HG03342 (cell line): ENCODE data around the gene ZNF385D.
"Not testable (repeated sequence)": the region's sequence is repeated elsewhere in the genome, so short reads cannot be mapped to it uniquely, and the experiment has no call there.

ENCODE experiments used
- ATAC-seq: cut with Tn5 transposase; IDR thresholded peaks from one replicate; pipeline ENCODE4 v1.9.1; 2021; ENCODE audit warnings: mild to moderate bottlenecking, moderate library complexity; ENCODE audit not compliant: unreplicated experiment

The ZNF385D gene

GRCh38 chr3:21392526-21392925 lies 358.5 kb downstream of the ZNF385D start:
- ATAC-seq, result no peak

GRCh38 chr3:21390856-21391255 lies 360.2 kb downstream of the ZNF385D start:
- ATAC-seq, result no peak

DNA sequence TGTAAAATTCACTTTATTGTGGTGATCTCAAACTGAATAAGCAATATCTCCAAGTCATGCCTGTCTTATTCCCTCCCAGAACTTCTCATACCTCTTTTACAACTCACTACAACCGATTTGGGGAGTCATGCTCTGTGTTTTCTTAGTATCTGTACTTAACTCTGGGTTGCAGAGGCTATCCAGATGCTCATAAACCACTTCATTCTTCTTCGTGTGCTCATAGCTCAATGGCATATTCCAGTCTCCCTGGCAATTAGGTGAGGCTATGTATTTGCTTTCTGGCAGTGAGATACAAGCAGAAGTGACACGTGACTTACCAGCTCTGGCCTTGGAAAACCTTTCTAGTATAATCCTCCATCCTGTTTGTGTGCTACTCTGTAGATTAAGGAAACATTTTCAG lies 360.9 kb downstream of the ZNF385D start:
- no peak for ATAC-seq

GRCh38 chr3:21387142-21387826 lies 363.7 kb downstream of the ZNF385D start:
- ATAC-seq, result not testable (repeated sequence)

GRCh38 chr3:21378036-21378435 lies 373.0 kb downstream of the ZNF385D start:
- not testable (repeated sequence) for ATAC-seq

GRCh38 chr3:21377071-21377769 lies 373.8 kb downstream of the ZNF385D start:
- no peak for ATAC-seq

DNA sequence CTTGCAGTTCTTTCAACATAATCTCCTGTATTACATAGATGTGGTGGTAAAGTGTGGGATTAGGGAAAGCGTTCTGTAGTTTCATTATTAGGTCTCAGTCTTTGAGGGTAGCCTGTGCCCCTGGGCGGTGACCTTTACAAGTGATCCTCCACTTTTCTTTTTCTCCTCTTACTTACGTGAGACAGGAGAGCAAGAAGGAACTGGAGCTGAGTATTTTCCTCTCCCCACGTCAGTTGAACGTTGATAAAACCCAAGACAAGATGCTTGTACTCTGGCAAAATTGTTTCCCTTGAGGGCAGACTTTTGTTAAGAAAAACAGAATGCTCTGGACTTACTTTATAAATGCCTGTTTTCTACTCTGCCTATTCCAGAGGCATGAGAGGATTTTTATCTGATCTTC lies 378.7 kb downstream of the ZNF385D start:
- no peak for ATAC-seq
